ENCODE measurements around the gene RNPEPL1.

Gene RNPEPL1

GRCh38 chr2:240600451-240600961 is 32.2 kb downstream of the RNPEPL1 start:
- Histone ChIP-seq H3K36me3 (ENCODE audit: control insufficient read depth, insufficient read depth, low read length) (peaks cover 10% of the 10 kb centered on the region), H3K9me3 (ENCODE audit: control insufficient read depth, insufficient read depth, low read length) (no peaks in the 10 kb centered on the region), H3K27me3 (ENCODE audit: control insufficient read depth, insufficient read depth, low read length) (no peaks in the 10 kb centered on the region), H3K4me1 (ENCODE audit: control insufficient read depth, insufficient read depth, low read length) (no peaks in the 10 kb centered on the region), H3K4me3 (ENCODE audit: low read depth, low read length) (no peak overlapping the region), H3K9ac (ENCODE audit: low read depth, low read length) (no peak overlapping the region)

GRCh38 chr2:240601061-240601830 is 33.0 kb downstream of the RNPEPL1 start:
- no peaks in the 10 kb centered on the region for H3K4me1 ChIP-seq (ENCODE audit: control insufficient read depth, insufficient read depth, low read length)
- peaks cover 8% of the 10 kb centered on the region for H3K36me3 ChIP-seq (ENCODE audit: control insufficient read depth, insufficient read depth, low read length)
- no peaks in the 10 kb centered on the region for H3K9me3 ChIP-seq (ENCODE audit: control insufficient read depth, insufficient read depth, low read length)
- H3K4me3 ChIP-seq (ENCODE audit: low read depth, low read length): no peak overlapping the region
- no peak overlapping the region for H3K9ac ChIP-seq (ENCODE audit: low read depth, low read length)
- H3K27me3 ChIP-seq (ENCODE audit: control insufficient read depth, insufficient read depth, low read length): no peaks in the 10 kb centered on the region

- Histone ChIP-seq H3K9ac (ENCODE audit: low read depth, low read length) (no peak overlapping the region), H3K4me1 (ENCODE audit: control insufficient read depth, insufficient read depth, low read length) (no peaks in the 10 kb centered on the region), H3K4me3 (ENCODE audit: low read depth, low read length) (no peak overlapping the region), H3K36me3 (ENCODE audit: control insufficient read depth, insufficient read depth, low read length) (peaks cover 7% of the 10 kb centered on the region), H3K27me3 (ENCODE audit: control insufficient read depth, insufficient read depth, low read length) (no peaks in the 10 kb centered on the region), H3K9me3 (ENCODE audit: control insufficient read depth, insufficient read depth, low read length) (no peaks in the 10 kb centered on the region)
Measured at GRCh38 chr2:240601831-240602160, 33.5 kb downstream of the RNPEPL1 start.

DNA sequence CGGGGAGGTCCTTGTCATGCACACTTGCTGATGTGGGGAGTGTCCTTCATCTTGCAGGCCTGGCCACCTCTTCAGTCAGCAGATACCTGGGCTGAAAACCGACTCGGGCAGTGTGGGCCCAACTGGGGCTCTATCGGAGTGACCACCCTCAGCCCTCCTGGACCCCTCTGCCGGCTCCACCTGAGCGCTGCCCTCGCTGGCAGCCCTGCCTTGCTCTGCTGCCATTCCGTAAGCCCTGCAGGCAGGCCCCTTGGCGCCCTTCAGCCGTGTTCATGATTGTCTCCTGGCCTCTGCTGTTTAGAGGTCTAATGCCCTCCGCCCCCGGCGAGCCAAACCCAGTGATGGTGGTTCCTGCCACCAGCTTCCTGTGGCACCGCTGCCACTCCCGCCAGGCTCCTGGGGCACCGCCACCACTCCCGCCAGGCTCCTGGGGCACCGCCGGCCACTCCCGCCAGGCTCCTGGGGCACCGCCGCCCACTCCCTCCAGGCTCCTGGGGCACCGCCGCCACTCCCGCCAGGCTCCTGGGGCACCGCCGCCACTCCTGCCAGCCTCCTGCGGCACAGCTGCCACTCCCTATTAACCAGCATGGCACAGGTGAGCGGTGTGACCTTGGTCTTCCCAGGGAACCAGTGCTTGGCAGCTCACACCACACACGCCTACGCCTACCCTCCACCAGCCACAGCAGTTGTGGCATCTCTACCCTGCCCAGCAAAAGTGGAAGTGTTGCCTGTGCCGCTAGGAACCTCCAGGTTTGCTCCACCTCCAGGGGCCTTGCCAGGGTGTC is 34.2 kb downstream of the RNPEPL1 start:
- Histone ChIP-seq H3K27me3 (ENCODE audit: control insufficient read depth, insufficient read depth, low read length) (no peaks in the 10 kb centered on the region), H3K36me3 (ENCODE audit: control insufficient read depth, insufficient read depth, low read length) (peaks cover 7% of the 10 kb centered on the region), H3K9me3 (ENCODE audit: control insufficient read depth, insufficient read depth, low read length) (no peaks in the 10 kb centered on the region), H3K9ac (ENCODE audit: low read depth, low read length) (no peak overlapping the region), H3K4me3 (ENCODE audit: low read depth, low read length) (no peak overlapping the region), H3K4me1 (ENCODE audit: control insufficient read depth, insufficient read depth, low read length) (no peaks in the 10 kb centered on the region)

GRCh38 chr2:240603081-240603835 is 35.0 kb downstream of the RNPEPL1 start:
- Histone ChIP-seq H3K4me1 (ENCODE audit: control insufficient read depth, insufficient read depth, low read length) (no peaks in the 10 kb centered on the region), H3K36me3 (ENCODE audit: control insufficient read depth, insufficient read depth, low read length) (peaks cover 3% of the 10 kb centered on the region), H3K9ac (ENCODE audit: low read depth, low read length) (no peak overlapping the region), H3K9me3 (ENCODE audit: control insufficient read depth, insufficient read depth, low read length) (no peaks in the 10 kb centered on the region), H3K4me3 (ENCODE audit: low read depth, low read length) (no peak overlapping the region), H3K27me3 (ENCODE audit: control insufficient read depth, insufficient read depth, low read length) (no peaks in the 10 kb centered on the region)

- Histone ChIP-seq H3K36me3 (ENCODE audit: control insufficient read depth, insufficient read depth, low read length) (peaks cover 3% of the 10 kb centered on the region), H3K4me3 (ENCODE audit: low read depth, low read length) (no peak overlapping the region), H3K27me3 (ENCODE audit: control insufficient read depth, insufficient read depth, low read length) (no peaks in the 10 kb centered on the region), H3K9ac (ENCODE audit: low read depth, low read length) (no peak overlapping the region), H3K9me3 (ENCODE audit: control insufficient read depth, insufficient read depth, low read length) (no peaks in the 10 kb centered on the region), H3K4me1 (ENCODE audit: control insufficient read depth, insufficient read depth, low read length) (no peaks in the 10 kb centered on the region)
Measured at GRCh38 chr2:240603846-240604245, 35.6 kb downstream of the RNPEPL1 start.

DNA sequence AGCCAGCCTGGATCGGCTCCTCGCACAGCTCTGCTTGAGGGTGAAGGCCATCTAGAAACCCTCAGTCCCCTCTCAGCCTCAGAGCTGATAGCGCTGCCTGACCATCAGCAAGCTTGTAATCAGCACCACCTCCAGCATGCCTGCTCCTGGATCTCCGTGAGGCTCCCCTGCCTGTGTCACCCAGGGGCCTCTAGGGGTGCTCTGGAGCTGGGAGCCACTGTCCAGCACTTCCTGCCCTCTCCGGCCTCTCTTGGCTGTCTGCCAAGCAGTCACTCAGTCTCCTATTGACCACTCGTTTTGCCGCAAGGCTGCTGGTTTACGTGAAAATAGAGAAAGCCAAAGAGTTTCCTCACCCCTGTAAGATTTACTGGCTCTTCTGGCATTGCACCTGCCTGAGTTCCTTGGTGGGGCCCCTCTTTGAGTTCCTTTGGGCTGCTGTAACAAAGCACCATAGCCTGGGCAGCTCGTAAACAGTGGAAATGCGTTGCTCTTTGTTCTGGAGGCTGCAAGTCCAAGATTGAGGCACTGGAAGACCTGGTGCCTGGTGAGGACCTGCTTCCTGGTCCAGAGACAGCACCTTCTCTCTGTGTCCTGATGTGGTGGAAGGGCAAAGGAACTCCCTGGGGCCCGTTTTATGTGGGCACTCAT is 36.1 kb downstream of the RNPEPL1 start:
- no peak overlapping the region for H3K4me3 ChIP-seq (ENCODE audit: low read depth, low read length)
- H3K36me3 ChIP-seq (ENCODE audit: control insufficient read depth, insufficient read depth, low read length): peaks cover 3% of the 10 kb centered on the region
- H3K27me3 ChIP-seq (ENCODE audit: control insufficient read depth, insufficient read depth, low read length): no peaks in the 10 kb centered on the region
- H3K9me3 ChIP-seq (ENCODE audit: control insufficient read depth, insufficient read depth, low read length): no peaks in the 10 kb centered on the region
- H3K4me1 ChIP-seq (ENCODE audit: control insufficient read depth, insufficient read depth, low read length): no peaks in the 10 kb centered on the region
- no peak overlapping the region for H3K9ac ChIP-seq (ENCODE audit: low read depth, low read length)

- H3K9ac ChIP-seq (ENCODE audit: low read depth, low read length): no peak overlapping the region
- no peaks in the 10 kb centered on the region for H3K4me1 ChIP-seq (ENCODE audit: control insufficient read depth, insufficient read depth, low read length)
- no peaks in the 10 kb centered on the region for H3K27me3 ChIP-seq (ENCODE audit: control insufficient read depth, insufficient read depth, low read length)
- H3K9me3 ChIP-seq (ENCODE audit: control insufficient read depth, insufficient read depth, low read length): no peaks in the 10 kb centered on the region
- peaks cover 3% of the 10 kb centered on the region for H3K36me3 ChIP-seq (ENCODE audit: control insufficient read depth, insufficient read depth, low read length)
- no peak overlapping the region for H3K4me3 ChIP-seq (ENCODE audit: low read depth, low read length)
Measured at GRCh38 chr2:240604939-240605716, 36.8 kb downstream of the RNPEPL1 start.

- Histone ChIP-seq H3K36me3 (ENCODE audit: control insufficient read depth, insufficient read depth, low read length) (no peaks in the 10 kb centered on the region), H3K4me1 (ENCODE audit: control insufficient read depth, insufficient read depth, low read length) (no peaks in the 10 kb centered on the region), H3K27me3 (ENCODE audit: control insufficient read depth, insufficient read depth, low read length) (no peaks in the 10 kb centered on the region), H3K9me3 (ENCODE audit: control insufficient read depth, insufficient read depth, low read length) (no peaks in the 10 kb centered on the region), H3K4me3 (ENCODE audit: low read depth, low read length) (no peak overlapping the region), H3K9ac (ENCODE audit: low read depth, low read length) (no peak overlapping the region)
Measured at GRCh38 chr2:240605867-240606743, 37.8 kb downstream of the RNPEPL1 start.

GRCh38 chr2:240611601-240612210 is 43.4 kb downstream of the RNPEPL1 start:
- Histone ChIP-seq H3K4me1 (ENCODE audit: control insufficient read depth, insufficient read depth, low read length) (no peaks in the 10 kb centered on the region), H3K4me3 (ENCODE audit: low read depth, low read length) (no peak overlapping the region), H3K27me3 (ENCODE audit: control insufficient read depth, insufficient read depth, low read length) (no peaks in the 10 kb centered on the region), H3K9me3 (ENCODE audit: control insufficient read depth, insufficient read depth, low read length) (peaks cover 4% of the 10 kb centered on the region), H3K36me3 (ENCODE audit: control insufficient read depth, insufficient read depth, low read length) (no peaks in the 10 kb centered on the region), H3K9ac (ENCODE audit: low read depth, low read length) (no peak overlapping the region)
